ENCODE data around the gene ZSWIM1. TPM values are rescaled to one million over a fixed set of nuclear protein-coding genes. Genes with fewer than 3 reads are reported as not detected.
A peak's percentile ranks its signal among the peaks of the same experiment; 100 is the strongest.

The ZSWIM1 gene
- total and polyA plus RNA-seq, 2 of the 8 experiments (the other 6 are each of a cell fraction or from before 2014, with no cell fraction given), result 14.1 to 15.6 TPM

GRCh38 chr20:45853484-45853883 lies 27.5 kb upstream of the ZSWIM1 start (continued):
- TF ChIP-seq CHD7 (IDR thresholded peaks at IDR 0.05; ENCODE audit: insufficient replicate concordance, low read length), result peak; percentile 82
- peak; percentile 84; the same call in 1 of the 2 replicates for TF ChIP-seq EGR1 (IDR thresholded peaks at IDR 0.05; ENCODE audit: borderline replicate concordance, low read depth, low read length)

Measured in H1 (cell line).